Panc1 (cell line): ENCODE measurements around the gene RASA3.

ENCODE experiments used
- CTCF ChIP-seq: fragments of 450-650 bp; IDR thresholded peaks from 2 replicates; pipeline ENCODE4 v1.5.1; 2017; ENCODE audit warnings: mild to moderate bottlenecking
- POLR2AphosphoS5 ChIP-seq: IDR thresholded peaks from 2 replicates; pipeline ENCODE4 v1.6.1; 2012; ENCODE audit warnings: mild to moderate bottlenecking, low read depth, low read length, moderate library complexity
- SIN3A ChIP-seq: IDR thresholded peaks from 2 replicates; pipeline ENCODE4 v1.6.1; 2012; ENCODE audit warnings: low read depth, mild to moderate bottlenecking, low read length, moderate library complexity, borderline replicate concordance; ENCODE audit not compliant: insufficient read depth

GRCh38 chr13:114038900-114039299 is 93.5 kb downstream of the RASA3 start:
- TF ChIP-seq CTCF (no peak), POLR2AphosphoS5 (no peak), SIN3A (no peak)
